GM19328 (cell line): Measurements from ENCODE around the gene SELENON.

Experiments used
- ATAC-seq: cut with Tn5 transposase; IDR thresholded peaks from one replicate; pipeline ENCODE4 v1.9.1; 2021; ENCODE audit warnings: mild to moderate bottlenecking, moderate library complexity; ENCODE audit not compliant: unreplicated experiment

SELENON gene

GRCh38 chr1:25792115-25792514 lies 7.9 kb upstream of the SELENON start:
- no peak for ATAC-seq

GRCh38 chr1:25793585-25794170 lies 6.3 kb upstream of the SELENON start:
- no peak for ATAC-seq

- ATAC-seq, result no peak
These were observed 5.7 kb upstream of the SELENON start for GRCh38 chr1:25794325-25794724.

GRCh38 chr1:25795211-25795610 lies 4.8 kb upstream of the SELENON start:
- no peak for ATAC-seq

GRCh38 chr1:25795946-25796810 lies 3.8 kb upstream of the SELENON start:
- ATAC-seq, result no peak

GRCh38 chr1:25796811-25797458 lies 3.1 kb upstream of the SELENON start:
- ATAC-seq, result no peak

GRCh38 chr1:25797939-25798338 lies 2.1 kb upstream of the SELENON start:
- ATAC-seq, result no peak

- ATAC-seq, result no peak
These were observed 1.2 kb upstream of the SELENON start for GRCh38 chr1:25798666-25799351.

- ATAC-seq, result no peak
These were observed 550 bp upstream of the SELENON start for GRCh38 chr1:25799352-25799934.

- no peak for ATAC-seq
These were observed 847 bp downstream of the SELENON start for GRCh38 chr1:25800703-25801377.

GRCh38 chr1:25802915-25803314 lies 2.9 kb downstream of the SELENON start:
- ATAC-seq, result no peak

GRCh38 chr1:25803368-25803767 lies 3.4 kb downstream of the SELENON start:
- no peak for ATAC-seq

- ATAC-seq, result no peak
These were observed 4.4 kb downstream of the SELENON start for GRCh38 chr1:25804244-25804963.

- ATAC-seq, result no peak
These were observed 5.2 kb downstream of the SELENON start for GRCh38 chr1:25804964-25805862.

- ATAC-seq, result no peak
These were observed 5.9 kb downstream of the SELENON start for GRCh38 chr1:25805863-25806225.

GRCh38 chr1:25806418-25806817 lies 6.4 kb downstream of the SELENON start:
- ATAC-seq, result no peak

GRCh38 chr1:25807480-25808390 lies 7.7 kb downstream of the SELENON start:
- ATAC-seq, result no peak
